ENCODE data around the gene TMEM119. TPM values are rescaled to one million over a fixed set of nuclear protein-coding genes. Genes with fewer than 3 reads are reported as not detected.
A peak's percentile ranks its signal among the peaks of the same experiment; 100 is the strongest.

TMEM119 gene
- total and polyA plus RNA-seq, 7 experiments from 2014 or later, result 0.13 to 1.6 (median 0.50) TPM; not detected in 1

DNA sequence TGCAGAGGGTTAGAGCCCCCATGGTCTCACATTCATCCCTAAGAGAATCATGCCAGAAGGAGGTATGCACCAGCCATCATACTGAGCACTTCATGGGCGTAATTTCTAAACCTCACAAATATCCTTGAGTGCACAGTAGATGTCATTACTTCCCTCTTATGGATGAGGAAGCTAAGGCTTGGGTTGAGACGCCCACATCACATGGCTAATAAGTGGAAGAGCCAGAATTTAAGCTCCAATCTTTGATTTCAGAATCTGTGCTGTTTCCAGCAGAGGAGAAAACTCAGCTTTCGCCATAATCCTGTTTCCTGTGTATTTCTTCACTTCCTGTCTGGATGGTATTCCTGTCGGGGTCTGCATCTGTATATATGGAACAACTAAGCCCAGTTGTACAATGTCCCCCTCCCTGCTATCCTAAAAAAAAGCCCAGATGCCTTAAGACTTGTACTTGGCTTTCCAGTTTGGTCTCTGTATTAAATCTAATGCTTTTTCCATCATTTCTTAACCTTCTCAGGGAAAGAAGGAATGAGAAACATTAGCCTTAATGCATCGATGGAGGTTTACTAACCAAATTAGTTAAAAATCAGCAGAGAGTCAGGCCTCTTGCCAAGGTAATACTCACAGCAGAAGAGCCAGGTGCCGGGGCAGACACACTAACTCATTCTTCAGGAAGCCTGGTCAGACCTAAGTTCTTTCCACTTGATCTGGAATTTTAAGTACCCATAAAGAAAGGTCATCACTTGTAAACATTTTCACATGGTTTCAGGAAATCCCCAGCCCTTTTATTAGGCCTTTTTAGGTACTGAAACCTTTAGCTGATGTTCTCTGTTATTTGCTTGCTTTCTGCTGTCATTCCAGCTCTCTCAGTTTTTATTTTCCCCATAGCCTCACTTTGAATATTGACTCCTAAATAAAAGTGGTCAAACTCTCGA is 30.2 kb downstream of the TMEM119 start:
- H3K36me3 ChIP-seq (ENCODE audit: control insufficient read depth in 2 of 3, insufficient read depth in 3 of 3, low read length in 3 of 3), result peaks cover 38 to 43% (median 38%) of the 10 kb centered on the region in 3 experiments
- intact Hi-C loops (cut with micrococcal nuclease), result loop anchor here (1.0 kb wide), 2 partner anchors 51 to 66 kb away; partner anchors contain the start of gene SELPLG (in 1 of the 2)
- DNase-seq, result peak in 1 of 9 donors; percentile 18
- peak overlapping the region; percentile 87 to 99 (median 98) for H3K27ac Mint-ChIP-seq
- ChIA-PET CTCF (interaction anchor here (1.4 to 9.7 kb wide), 9 partner anchors 51 to 237 kb away, joined by 3 to 119 read pairs (median 6); partner anchors contain the start of gene SELPLG), POLR2A (interaction anchor here (0.9 to 15.1 kb wide), 3 partner anchors 50 to 67 kb away, joined by 3 to 200 read pairs (median 110); partner anchors contain the start of gene SELPLG)
- H3K4me3 ChIP-seq (ENCODE audit: low read length), result no peak overlapping the region
- no peaks in the 10 kb centered on the region for H3K9me3 ChIP-seq (ENCODE audit: control insufficient read depth in 2 of 3, low read length in 3 of 3)
- no peaks in the 10 kb centered on the region for H3K27me3 Mint-ChIP-seq
- H3K4me1 Mint-ChIP-seq, result peaks cover 26 to 92% (median 84%) of the 10 kb centered on the region in 7 donors
- peaks cover 0 to 2% (median 0%) of the 10 kb centered on the region in 11 donors for H3K9me3 Mint-ChIP-seq
- H3K4me3 Mint-ChIP-seq, result peak overlapping the region in 9 of 10 donors; percentile 76 to 91 (median 84)
- no peak for ATAC-seq
- H3K4me1 ChIP-seq (ENCODE audit: control insufficient read depth in 2 of 2, insufficient read depth in 2 of 2, low read length in 2 of 2), result peaks cover 30 to 55% of the 10 kb centered on the region in 2 donors
- peak overlapping the region; percentile 72 for H3K27ac ChIP-seq (ENCODE audit: low read depth, low read length)
- peaks cover 0 to 38% (median 25%) of the 10 kb centered on the region in 5 donors for H3K36me3 Mint-ChIP-seq
- no peaks in the 10 kb centered on the region for H3K27me3 ChIP-seq (ENCODE audit: control insufficient read depth in 2 of 2, insufficient read depth in 2 of 2, low read length in 2 of 2)

DNA sequence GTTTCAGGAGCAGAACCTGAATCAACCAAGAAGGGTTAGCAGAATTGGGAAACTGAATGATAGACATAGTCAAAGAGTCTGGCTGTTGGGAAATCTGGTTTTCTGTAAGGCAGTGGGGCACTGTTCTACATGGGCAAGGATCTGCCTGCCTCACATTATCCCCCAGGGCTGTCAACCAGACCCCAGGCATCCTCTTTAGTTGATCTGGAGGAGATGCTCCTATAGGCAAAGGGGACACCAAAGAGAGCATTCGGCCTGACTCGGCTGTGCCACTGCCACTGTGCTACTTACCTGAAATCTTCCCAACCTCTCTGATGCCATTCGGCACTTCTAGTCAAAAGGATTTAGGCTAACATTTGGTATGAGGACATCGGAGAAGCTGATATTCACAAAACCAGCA is 31.4 kb downstream of the TMEM119 start:
- Histone ChIP-seq H3K27me3 (ENCODE audit: control insufficient read depth in 2 of 2, insufficient read depth in 2 of 2, low read length in 2 of 2) (no peaks in the 10 kb centered on the region), H3K4me3 (ENCODE audit: low read length) (no peak overlapping the region), H3K36me3 (ENCODE audit: control insufficient read depth in 2 of 3, insufficient read depth in 3 of 3, low read length in 3 of 3) (peaks cover 38 to 45% (median 38%) of the 10 kb centered on the region in 3 experiments), H3K9me3 (ENCODE audit: control insufficient read depth in 2 of 3, low read length in 3 of 3) (no peaks in the 10 kb centered on the region), H3K27ac (ENCODE audit: low read depth, low read length) (peak overlapping the region; percentile 72), H3K4me1 (ENCODE audit: control insufficient read depth in 2 of 2, insufficient read depth in 2 of 2, low read length in 2 of 2) (peaks cover 30 to 55% of the 10 kb centered on the region in 2 donors)
- DNase-seq (peak in 1 of 9 donors; percentile 19), ATAC-seq (no peak)
- H3K27me3 Mint-ChIP-seq, result no peaks in the 10 kb centered on the region
- peak overlapping the region; percentile 17 to 99 (median 83) for H3K27ac Mint-ChIP-seq
- peaks cover 26 to 80% (median 72%) of the 10 kb centered on the region in 7 donors for H3K4me1 Mint-ChIP-seq
- peaks cover 0 to 2% (median 0%) of the 10 kb centered on the region in 11 donors for H3K9me3 Mint-ChIP-seq
- peak overlapping the region in 1 of 10 donors; percentile 28 for H3K4me3 Mint-ChIP-seq
- CTCF ChIA-PET, result interaction anchor here (1.3 to 9.7 kb wide), 6 partner anchors 46 to 237 kb away, joined by 3 to 119 read pairs (median 16); partner anchors contain the start of gene SELPLG
- POLR2A ChIA-PET, result interaction anchor here (0.5 to 15.1 kb wide), 5 partner anchors 17 to 524 kb away, joined by 3 to 200 read pairs (median 3); partner anchors contain the start of gene SELPLG
- peaks cover 0 to 38% (median 25%) of the 10 kb centered on the region in 5 donors for H3K36me3 Mint-ChIP-seq
- intact Hi-C loops (cut with micrococcal nuclease), result no loop called here

DNA sequence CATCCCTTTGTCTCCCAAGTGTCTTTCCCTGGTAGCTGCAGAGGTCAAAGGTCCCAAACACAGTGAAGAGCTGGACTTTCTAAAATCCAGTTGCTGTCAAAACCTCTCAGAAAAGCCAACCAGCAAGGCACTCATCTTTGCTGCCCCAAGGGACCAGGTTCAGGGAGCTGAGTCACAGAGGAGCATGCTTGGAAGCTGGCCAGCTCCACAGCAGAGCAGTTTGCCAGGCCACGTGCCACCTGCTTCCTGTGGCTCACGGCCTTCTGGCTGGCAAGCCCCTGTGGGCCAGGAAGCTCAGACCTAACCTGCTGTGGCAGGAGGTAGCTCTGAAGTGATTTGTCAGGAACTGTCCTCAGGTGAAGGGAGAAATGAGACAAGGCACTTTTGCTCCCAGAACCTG is 31.9 kb downstream of the TMEM119 start:
- Histone ChIP-seq H3K27ac (ENCODE audit: low read depth, low read length) (peak overlapping the region; percentile 72), H3K9me3 (ENCODE audit: control insufficient read depth in 2 of 3, low read length in 3 of 3) (no peaks in the 10 kb centered on the region), H3K27me3 (ENCODE audit: control insufficient read depth in 2 of 2, insufficient read depth in 2 of 2, low read length in 2 of 2) (no peaks in the 10 kb centered on the region), H3K4me3 (ENCODE audit: low read length) (no peak overlapping the region), H3K4me1 (ENCODE audit: control insufficient read depth in 2 of 2, insufficient read depth in 2 of 2, low read length in 2 of 2) (peaks cover 30 to 50% of the 10 kb centered on the region in 2 donors), H3K36me3 (ENCODE audit: control insufficient read depth in 2 of 3, insufficient read depth in 3 of 3, low read length in 3 of 3) (peaks cover 38 to 45% (median 38%) of the 10 kb centered on the region in 3 experiments)
- peak overlapping the region in 2 of 10 donors; percentile 28 to 29 for H3K4me3 Mint-ChIP-seq
- peaks cover 1 to 38% (median 25%) of the 10 kb centered on the region in 5 donors for H3K36me3 Mint-ChIP-seq
- H3K27ac Mint-ChIP-seq, result peak overlapping the region in 8 of 9 donors; percentile 34 to 98 (median 88)
- CTCF ChIA-PET, result interaction anchor here (1.3 to 9.7 kb wide), 6 partner anchors 47 to 237 kb away, joined by 3 to 119 read pairs (median 16); partner anchors contain the start of gene SELPLG
- DNase-seq (peak in 7 of 9 donors; percentile 13 to 43 (median 23)), ATAC-seq (no peak)
- peaks cover 26 to 79% (median 68%) of the 10 kb centered on the region in 7 donors for H3K4me1 Mint-ChIP-seq
- H3K9me3 Mint-ChIP-seq, result peaks cover 0 to 2% (median 0%) of the 10 kb centered on the region in 11 donors
- POLR2A ChIA-PET, result interaction anchor here (0.5 to 15.1 kb wide), 5 partner anchors 17 to 385 kb away, joined by 3 to 200 read pairs (median 3); partner anchors contain the start of gene SELPLG
- no peaks in the 10 kb centered on the region for H3K27me3 Mint-ChIP-seq
- intact Hi-C loops (cut with micrococcal nuclease), result no loop called here

DNA sequence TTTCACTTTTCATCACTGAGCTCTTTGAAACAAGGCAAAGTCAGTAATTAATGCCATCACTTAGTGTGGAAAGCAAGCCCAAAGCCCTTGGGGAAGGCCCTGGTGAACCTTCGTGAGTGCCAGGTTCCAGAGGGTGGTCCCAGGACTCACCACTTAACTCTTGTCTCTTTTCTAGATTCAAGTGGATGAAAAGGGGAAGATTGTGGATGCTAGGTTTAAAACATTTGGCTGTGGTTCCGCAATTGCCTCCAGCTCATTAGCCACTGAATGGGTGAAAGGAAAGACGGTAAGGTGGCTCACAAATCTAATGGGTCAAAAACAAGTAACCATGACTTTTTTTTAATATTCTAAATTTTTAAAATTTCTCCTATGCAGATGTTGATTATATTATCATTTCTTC is 32.7 kb downstream of the TMEM119 start:
- DNase-seq, result no peak

DNA sequence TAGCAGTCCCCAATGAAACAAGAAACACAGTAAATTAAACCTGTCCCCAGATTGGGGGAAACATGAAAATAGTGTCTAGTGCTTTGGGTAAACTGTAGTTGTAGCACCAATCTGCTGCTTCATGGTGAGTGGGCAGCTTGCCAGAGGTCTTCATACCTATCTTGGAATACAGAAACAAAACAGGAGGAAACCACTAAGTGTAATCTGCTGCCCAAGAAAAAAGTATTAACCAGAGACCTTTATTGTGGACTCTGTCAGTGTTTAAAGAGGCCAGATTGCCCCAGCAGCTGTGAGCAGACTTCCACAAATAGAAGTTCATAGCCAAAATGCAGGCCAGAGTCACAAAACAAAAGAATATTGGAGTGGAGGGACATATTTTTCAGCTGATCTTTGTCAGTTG is 33.2 kb downstream of the TMEM119 start:
- H3K36me3 ChIP-seq (ENCODE audit: control insufficient read depth in 2 of 3, insufficient read depth in 3 of 3, low read length in 3 of 3), result peaks cover 36 to 50% (median 38%) of the 10 kb centered on the region in 3 experiments
- H3K4me3 Mint-ChIP-seq, result no peak overlapping the region
- DNase-seq (no peak), ATAC-seq (no peak)
- peaks cover 28 to 77% (median 65%) of the 10 kb centered on the region in 7 donors for H3K4me1 Mint-ChIP-seq
- H3K27me3 Mint-ChIP-seq, result no peaks in the 10 kb centered on the region
- H3K36me3 Mint-ChIP-seq, result peaks cover 4 to 33% (median 21%) of the 10 kb centered on the region in 5 donors
- peaks cover 0 to 2% (median 0%) of the 10 kb centered on the region in 11 donors for H3K9me3 Mint-ChIP-seq
- intact Hi-C loops (cut with micrococcal nuclease), result loop anchor here (5.0 kb wide), 6 partner anchors 548 to 1607 kb away; partner anchors contain the start of genes TMEM263 (in 2 of the 2), ANKRD13A (in 1 of the 2), CRY1 (in 1 of the 2) and GIT2 (in 1 of the 2)
- H3K27ac Mint-ChIP-seq, result peak overlapping the region in 6 of 9 donors; percentile 11 to 98 (median 34)
- H3K4me3 ChIP-seq (ENCODE audit: low read length), result no peak overlapping the region
- ChIA-PET CTCF (interaction anchor here (0.6 to 9.7 kb wide), 10 partner anchors 34 to 239 kb away, joined by 3 to 119 read pairs (median 4); partner anchors contain the start of gene SELPLG), POLR2A (interaction anchor here (0.6 to 15.1 kb wide), 6 partner anchors 53 to 240 kb away, joined by 3 to 200 read pairs (median 6); partner anchors contain the start of gene SELPLG)
- H3K27ac ChIP-seq (ENCODE audit: low read depth, low read length), result peak overlapping the region; percentile 72
- peaks cover 34 to 47% of the 10 kb centered on the region in 2 donors for H3K4me1 ChIP-seq (ENCODE audit: control insufficient read depth in 2 of 2, insufficient read depth in 2 of 2, low read length in 2 of 2)
- H3K9me3 ChIP-seq (ENCODE audit: control insufficient read depth in 2 of 3, low read length in 3 of 3), result no peaks in the 10 kb centered on the region
- H3K27me3 ChIP-seq (ENCODE audit: control insufficient read depth in 2 of 2, insufficient read depth in 2 of 2, low read length in 2 of 2), result no peaks in the 10 kb centered on the region

More for the DNA sequence above, 32.7 kb downstream of the TMEM119 start:
- Mint-ChIP-seq H3K27ac (peak overlapping the region in 6 of 9 donors; percentile 34 to 98 (median 74)), H3K4me3 (no peak overlapping the region), H3K27me3 (no peaks in the 10 kb centered on the region), H3K4me1 (peaks cover 23 to 77% (median 65%) of the 10 kb centered on the region in 7 donors), H3K36me3 (peaks cover 4 to 34% (median 22%) of the 10 kb centered on the region in 5 donors), H3K9me3 (peaks cover 0 to 2% (median 0%) of the 10 kb centered on the region in 11 donors)
- Histone ChIP-seq H3K4me1 (ENCODE audit: control insufficient read depth in 2 of 2, insufficient read depth in 2 of 2, low read length in 2 of 2) (peaks cover 32 to 47% of the 10 kb centered on the region in 2 donors), H3K36me3 (ENCODE audit: control insufficient read depth in 2 of 3, insufficient read depth in 3 of 3, low read length in 3 of 3) (peaks cover 38 to 50% (median 38%) of the 10 kb centered on the region in 3 experiments), H3K4me3 (ENCODE audit: low read length) (no peak overlapping the region), H3K27me3 (ENCODE audit: control insufficient read depth in 2 of 2, insufficient read depth in 2 of 2, low read length in 2 of 2) (no peaks in the 10 kb centered on the region), H3K27ac (ENCODE audit: low read depth, low read length) (peak overlapping the region; percentile 72), H3K9me3 (ENCODE audit: control insufficient read depth in 2 of 3, low read length in 3 of 3) (no peaks in the 10 kb centered on the region)
- no peak for ATAC-seq
- ChIA-PET CTCF (interaction anchor here (0.6 to 9.7 kb wide), 7 partner anchors 48 to 238 kb away, joined by 4 to 119 read pairs (median 20); partner anchors contain the start of gene SELPLG), POLR2A (interaction anchor here (0.6 to 15.1 kb wide), 5 partner anchors 53 to 233 kb away, joined by 3 to 200 read pairs (median 7); partner anchors contain the start of gene SELPLG)
- intact Hi-C loops (cut with micrococcal nuclease), result no loop called here
